CD4-positive, alpha-beta T cell (primary cell): ENCODE data around the gene ZMIZ2. TPM values are rescaled to one million over a fixed set of nuclear protein-coding genes. Genes with fewer than 3 reads are reported as not detected.

ENCODE experiments used
- ATAC-seq: fragments of 200-7000 bp; cut with Tn5 transposase; one replicate; pipeline ENCODE4 v1.10.0; 2022; ENCODE audit warnings: mild to moderate bottlenecking; ENCODE audit not compliant: poor library complexity
- CTCF ChIA-PET: fragments of 350-600 bp; sonication (Branson Sonifier 250); formaldehyde crosslinking; loops from one replicate; lab custom pipeline; 2021; ENCODE audit warnings: antibody characterized with exemption, inconsistent platforms; lab: Charles Lee
- POLR2A ChIA-PET: fragments of 350-600 bp; sonication (Branson Sonifier 250); formaldehyde crosslinking; loops from one replicate; lab custom pipeline; 2021; ENCODE audit warnings: antibody characterized with exemption, inconsistent platforms; lab: Charles Lee
- DNase-seq, 14 experiments: peaks; one replicate each; pipeline ENCODE4 v3.0.0-alpha.2; 2013 to 2020; ENCODE audit warnings: mixed read lengths in 2 of 14
- H3K27ac ChIP-seq, 2 donors: one replicate each; pipeline versions ENCODE4 v1.5.1 to v1.7.0; 2013; ENCODE audit warnings: low read length in 2 of 2, low read depth in 1 of 2, mild to moderate bottlenecking in 1 of 2
- H3K27me3 ChIP-seq, 2 experiments: 1 replicate in 1 of 2; 2 replicates in 1 of 2; pipeline versions ENCODE4 v1.6.1 to v1.7.0; 2013; ENCODE audit warnings: low read length in 2 of 2, control low read depth in 1 of 2, mild to moderate bottlenecking in 1 of 2, moderate library complexity in 1 of 2; ENCODE audit not compliant: insufficient read depth in 2 of 2, control insufficient read depth in 1 of 2
- H3K36me3 ChIP-seq: one replicate; pipeline ENCODE4 v1.6.1; 2013; ENCODE audit warnings: low read length, control low read depth; ENCODE audit not compliant: insufficient read depth
- H3K4me1 ChIP-seq: one replicate; pipeline ENCODE4 v1.6.1; 2013; ENCODE audit warnings: low read length, control low read depth; ENCODE audit not compliant: insufficient read depth
- H3K4me3 ChIP-seq: one replicate; pipeline ENCODE4 v1.5.1; 2013; ENCODE audit warnings: mild to moderate bottlenecking, low read length, moderate library complexity
- H3K9me3 ChIP-seq, 2 experiments: 1 replicate in 1 of 2; 2 replicates in 1 of 2; pipeline versions ENCODE4 v1.6.1 to v1.7.0; 2013; ENCODE audit warnings: low read length in 2 of 2, mild to moderate bottlenecking in 2 of 2, control low read depth in 1 of 2, moderate library complexity in 1 of 2; ENCODE audit not compliant: control insufficient read depth in 1 of 2, insufficient read depth in 1 of 2
- H3K27ac Mint-ChIP-seq: one replicate; pipeline ENCODE4 v1.8.0; 2020; ENCODE audit warnings: mixed read lengths
- H3K27me3 Mint-ChIP-seq: one replicate; pipeline ENCODE4 v1.8.0; 2021; ENCODE audit warnings: mixed read lengths
- H3K36me3 Mint-ChIP-seq: one replicate; pipeline ENCODE4 v1.8.0; 2021; ENCODE audit warnings: low read depth, mixed read lengths
- H3K4me1 Mint-ChIP-seq: one replicate; pipeline ENCODE4 v1.8.0; 2021; ENCODE audit warnings: low read depth, mixed read lengths
- H3K4me3 Mint-ChIP-seq: one replicate; pipeline ENCODE4 v1.8.0; 2020; ENCODE audit warnings: mild to moderate bottlenecking, mixed read lengths
- H3K9me3 Mint-ChIP-seq: one replicate; pipeline ENCODE4 v1.8.0; 2020; ENCODE audit warnings: mixed read lengths
- intact Hi-C, 2 experiments: fragments of 100-400 bp; cut with DNase I in 1 of 2; cut with micrococcal nuclease in 1 of 2; formaldehyde crosslinking; loops; one replicate each; pipeline versions ENCODE4 v1.15.1 to v1.9.0; 2023 to 2025; cut with DNase I, micrococcal nuclease
- total RNA-seq, 174 experiments: library from RNA in 2 of 174; stranded (reverse) in 2 of 174; gene quantifications; one replicate each; pipeline ENCODE4 v1.2.3 and lab custom pipeline; 2021 to 2026
- TF ChIP-seq, protein P1 (sequence below): fragments of 200-600 bp; IDR thresholded peaks from one replicate; pipeline ENCODE4 v1.8.0; 2022; ENCODE audit warnings: antibody characterized with exemption, mild to moderate bottlenecking

ZMIZ2 gene
- total RNA-seq, 2 experiments from 2014 or later = 81.5 to 82.0 TPM

- no peaks in the 10 kb centered on the region for H3K9me3 Mint-ChIP-seq
- Histone ChIP-seq H3K9me3 (no peaks in the 10 kb centered on the region), H3K4me3 (no peak overlapping the region), H3K27me3 (no peaks in the 10 kb centered on the region), H3K27ac (no peak overlapping the region), H3K36me3 (peaks cover 48% of the 10 kb centered on the region), H3K4me1 (peaks cover 48% of the 10 kb centered on the region)
- H3K27ac Mint-ChIP-seq = no peak overlapping the region
- H3K4me3 Mint-ChIP-seq = no peak overlapping the region
- no peaks in the 10 kb centered on the region for H3K27me3 Mint-ChIP-seq
- TF ChIP-seq, protein P1, sequence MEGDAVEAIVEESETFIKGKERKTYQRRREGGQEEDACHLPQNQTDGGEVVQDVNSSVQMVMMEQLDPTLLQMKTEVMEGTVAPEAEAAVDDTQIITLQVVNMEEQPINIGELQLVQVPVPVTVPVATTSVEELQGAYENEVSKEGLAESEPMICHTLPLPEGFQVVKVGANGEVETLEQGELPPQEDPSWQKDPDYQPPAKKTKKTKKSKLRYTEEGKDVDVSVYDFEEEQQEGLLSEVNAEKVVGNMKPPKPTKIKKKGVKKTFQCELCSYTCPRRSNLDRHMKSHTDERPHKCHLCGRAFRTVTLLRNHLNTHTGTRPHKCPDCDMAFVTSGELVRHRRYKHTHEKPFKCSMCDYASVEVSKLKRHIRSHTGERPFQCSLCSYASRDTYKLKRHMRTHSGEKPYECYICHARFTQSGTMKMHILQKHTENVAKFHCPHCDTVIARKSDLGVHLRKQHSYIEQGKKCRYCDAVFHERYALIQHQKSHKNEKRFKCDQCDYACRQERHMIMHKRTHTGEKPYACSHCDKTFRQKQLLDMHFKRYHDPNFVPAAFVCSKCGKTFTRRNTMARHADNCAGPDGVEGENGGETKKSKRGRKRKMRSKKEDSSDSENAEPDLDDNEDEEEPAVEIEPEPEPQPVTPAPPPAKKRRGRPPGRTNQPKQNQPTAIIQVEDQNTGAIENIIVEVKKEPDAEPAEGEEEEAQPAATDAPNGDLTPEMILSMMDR = no peak
- H3K36me3 Mint-ChIP-seq = peaks cover 37% of the 10 kb centered on the region
- ChIA-PET CTCF (no interaction called here), POLR2A (no interaction called here)
- no peak for ATAC-seq
- no peak for DNase-seq
- peaks cover 22% of the 10 kb centered on the region for H3K4me1 Mint-ChIP-seq
- intact Hi-C loops = no loop called here
These were observed 7.3 kb downstream of the ZMIZ2 start for GRCh38 chr7:44755698-44756627.

DNA sequence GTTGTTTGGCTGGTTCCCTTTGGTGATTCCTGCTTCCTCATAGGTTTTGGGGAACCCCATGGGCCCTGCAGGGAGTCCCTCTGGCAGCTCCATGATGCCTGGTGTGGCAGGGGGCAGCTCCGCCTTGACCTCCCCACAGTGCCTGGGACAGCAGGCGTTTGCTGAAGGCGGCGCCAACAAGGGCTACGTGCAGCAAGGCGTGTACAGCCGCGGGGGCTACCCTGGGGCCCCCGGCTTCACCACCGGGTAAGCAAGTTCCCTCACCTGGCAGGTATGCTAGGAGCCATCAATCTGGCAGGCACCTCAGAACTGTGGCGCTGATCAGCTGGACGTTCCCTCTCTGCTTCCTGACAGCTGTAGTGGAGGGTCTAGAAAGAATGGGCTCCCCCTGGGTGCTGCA lies 8.3 kb downstream of the ZMIZ2 start:
- DNase-seq = no peak
- Mint-ChIP-seq H3K4me3 (no peak overlapping the region), H3K36me3 (peaks cover 42% of the 10 kb centered on the region), H3K4me1 (peaks cover 16% of the 10 kb centered on the region), H3K27me3 (no peaks in the 10 kb centered on the region), H3K27ac (no peak overlapping the region), H3K9me3 (no peaks in the 10 kb centered on the region)
- no peak overlapping the region for H3K4me3 ChIP-seq
- ChIA-PET POLR2A (no interaction called here), CTCF (no interaction called here)
- intact Hi-C loops = no loop called here
- no peak overlapping the region for H3K27ac ChIP-seq
- no peak for ATAC-seq
- peaks cover 38% of the 10 kb centered on the region for H3K4me1 ChIP-seq
- no peaks in the 10 kb centered on the region for H3K27me3 ChIP-seq
- H3K9me3 ChIP-seq = no peaks in the 10 kb centered on the region
- TF ChIP-seq, protein P1 = no peak
- H3K36me3 ChIP-seq = peaks cover 56% of the 10 kb centered on the region

DNA sequence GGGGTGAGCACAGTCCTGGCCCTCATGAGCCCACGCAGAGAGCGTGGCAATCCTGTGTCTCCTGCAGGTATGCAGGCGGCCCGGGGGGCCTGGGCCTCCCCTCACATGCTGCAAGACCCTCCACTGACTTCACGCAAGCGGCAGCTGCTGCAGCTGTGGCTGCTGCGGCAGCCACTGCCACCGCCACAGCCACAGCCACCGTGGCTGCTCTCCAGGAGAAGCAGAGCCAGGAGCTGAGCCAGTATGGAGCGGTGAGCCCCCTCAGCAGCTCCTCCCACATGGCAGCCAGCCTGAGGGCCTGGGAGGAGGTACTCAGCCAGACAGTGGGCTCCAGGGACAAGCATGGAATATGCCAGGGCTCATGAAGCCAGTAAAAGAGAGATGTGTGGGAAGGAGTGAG lies 8.7 kb downstream of the ZMIZ2 start:
- DNase-seq (no peak), ATAC-seq (no peak)
- Histone ChIP-seq H3K4me3 (no peak overlapping the region), H3K36me3 (peaks cover 59% of the 10 kb centered on the region), H3K27me3 (no peaks in the 10 kb centered on the region), H3K4me1 (peaks cover 36% of the 10 kb centered on the region), H3K9me3 (no peaks in the 10 kb centered on the region), H3K27ac (no peak overlapping the region)
- ChIA-PET CTCF (no interaction called here), POLR2A (no interaction called here)
- no peak overlapping the region for H3K27ac Mint-ChIP-seq
- no peak overlapping the region for H3K4me3 Mint-ChIP-seq
- TF ChIP-seq, protein P1 = no peak
- intact Hi-C loops = no loop called here
- peaks cover 15% of the 10 kb centered on the region for H3K4me1 Mint-ChIP-seq
- H3K36me3 Mint-ChIP-seq = peaks cover 46% of the 10 kb centered on the region
- no peaks in the 10 kb centered on the region for H3K9me3 Mint-ChIP-seq
- H3K27me3 Mint-ChIP-seq = no peaks in the 10 kb centered on the region
